Gastrocnemius medialis (tissue), 4 donors: ENCODE measurements around the gene ANKRD31.

Experiments
- CTCF ChIP-seq, 5 experiments: fragments of 450-650 bp in 3 of 5; fragments of 200-600 bp in 2 of 5; sonication (generic) in 2 of 5; IDR thresholded peaks in 4 of 5; conservative IDR thresholded peaks in 1 of 5; 1 replicate in 4 of 5; 2 replicates in 1 of 5; pipeline ENCODE4 v1.5.1; 2016 to 2019; ENCODE audit warnings: antibody characterized with exemption in 5 of 5, mild to moderate bottlenecking in 3 of 5, moderate library complexity in 3 of 5
- POLR2A ChIP-seq, 2 donors: fragments of 450-650 bp; IDR thresholded peaks; one replicate each; pipeline ENCODE4 v1.6.1; 2017; ENCODE audit warnings: antibody characterized with exemption in 2 of 2, mild to moderate bottlenecking in 2 of 2, moderate library complexity in 2 of 2

- TF ChIP-seq POLR2A (IDR thresholded peaks at IDR 0.05): no peak
- TF ChIP-seq CTCF (IDR thresholded peaks at IDR 0.05 in 4 of 5, conservative IDR thresholded peaks at IDR 0.05 in 1 of 5): no peak
Measured at GRCh38 chr5:75245023-75245422, 8.3 kb upstream of the ANKRD31 start.
